ENCODE measurements around the gene TMEM131L. TPM values are rescaled to one million over a fixed set of nuclear protein-coding genes. Genes with fewer than 3 reads are reported as not detected.
A peak's percentile ranks its signal among the peaks of the same experiment; 100 is the strongest.

The TMEM131L gene
- total RNA-seq, 1 donor: 9.0 TPM

DNA sequence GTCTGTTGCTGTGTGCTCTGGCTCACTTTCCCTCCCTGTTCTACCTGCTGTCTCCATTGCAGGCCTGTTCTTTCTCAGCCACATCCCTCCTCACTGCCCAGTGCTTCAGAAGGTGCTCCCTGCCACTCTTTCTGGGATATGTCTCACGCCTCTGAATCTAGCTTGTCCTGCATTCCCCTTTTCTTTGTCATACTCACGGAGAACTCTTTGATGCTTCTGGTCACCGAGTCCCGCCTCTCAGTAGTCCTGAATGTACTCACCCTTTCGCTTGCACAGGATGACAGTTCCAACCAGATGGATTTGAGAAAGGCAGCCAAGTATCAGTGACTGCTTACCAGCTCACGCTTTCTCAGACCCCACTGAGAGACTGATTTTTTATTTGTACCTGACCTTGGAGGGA is 152.7 kb downstream of the TMEM131L start:
- Histone ChIP-seq H2AFZ (ENCODE audit: low read length) (no peak overlapping the region), H4K20me1 (ENCODE audit: insufficient read depth, low read length) (no peaks in the 10 kb centered on the region), H3K9me3 (ENCODE audit: low read depth, low read length) (no peaks in the 10 kb centered on the region), H3K27ac (ENCODE audit: low read depth, low read length) (no peak overlapping the region), H3K4me2 (ENCODE audit: insufficient read depth, low read length) (no peak overlapping the region), H3K79me2 (ENCODE audit: insufficient read depth, low read length) (no peaks in the 10 kb centered on the region), H3K36me3 (ENCODE audit: insufficient read depth, low read length) (peaks cover 14% of the 10 kb centered on the region), H3K4me1 (ENCODE audit: insufficient read depth, low read length) (no peaks in the 10 kb centered on the region), H3K4me3 (ENCODE audit: insufficient read depth, low read length) (no peak overlapping the region), H3K27me3 (ENCODE audit: insufficient read depth, low read length) (no peaks in the 10 kb centered on the region)
- TF ChIP-seq, protein P1, sequence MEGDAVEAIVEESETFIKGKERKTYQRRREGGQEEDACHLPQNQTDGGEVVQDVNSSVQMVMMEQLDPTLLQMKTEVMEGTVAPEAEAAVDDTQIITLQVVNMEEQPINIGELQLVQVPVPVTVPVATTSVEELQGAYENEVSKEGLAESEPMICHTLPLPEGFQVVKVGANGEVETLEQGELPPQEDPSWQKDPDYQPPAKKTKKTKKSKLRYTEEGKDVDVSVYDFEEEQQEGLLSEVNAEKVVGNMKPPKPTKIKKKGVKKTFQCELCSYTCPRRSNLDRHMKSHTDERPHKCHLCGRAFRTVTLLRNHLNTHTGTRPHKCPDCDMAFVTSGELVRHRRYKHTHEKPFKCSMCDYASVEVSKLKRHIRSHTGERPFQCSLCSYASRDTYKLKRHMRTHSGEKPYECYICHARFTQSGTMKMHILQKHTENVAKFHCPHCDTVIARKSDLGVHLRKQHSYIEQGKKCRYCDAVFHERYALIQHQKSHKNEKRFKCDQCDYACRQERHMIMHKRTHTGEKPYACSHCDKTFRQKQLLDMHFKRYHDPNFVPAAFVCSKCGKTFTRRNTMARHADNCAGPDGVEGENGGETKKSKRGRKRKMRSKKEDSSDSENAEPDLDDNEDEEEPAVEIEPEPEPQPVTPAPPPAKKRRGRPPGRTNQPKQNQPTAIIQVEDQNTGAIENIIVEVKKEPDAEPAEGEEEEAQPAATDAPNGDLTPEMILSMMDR (IDR thresholded peaks at IDR 0.05; ENCODE audit: extremely low read depth, low read depth, low read length): no peak
- DNase-seq (ENCODE audit: insufficient read length, low spot score, missing footprints): no peak

DNA sequence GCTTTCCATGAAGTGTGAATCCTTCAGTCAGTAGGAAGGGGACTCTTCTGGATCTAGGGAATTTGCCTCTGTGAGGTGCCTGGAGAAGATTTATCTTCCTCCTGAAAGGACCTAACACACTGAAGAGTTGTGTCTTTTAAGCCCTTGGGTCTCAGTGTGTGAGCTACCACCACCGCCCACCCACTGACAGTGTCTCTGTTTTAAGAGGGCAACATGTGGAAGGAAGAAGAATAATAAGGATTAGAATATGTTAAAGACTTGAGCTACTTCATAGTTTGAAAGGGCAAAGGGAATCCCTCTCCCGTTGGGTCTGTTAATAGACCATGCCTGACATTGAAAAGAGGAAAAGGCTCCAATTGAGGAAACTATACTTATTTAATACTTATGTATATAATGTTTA is 153.7 kb downstream of the TMEM131L start:
- H3K79me2 ChIP-seq (ENCODE audit: insufficient read depth, low read length): no peaks in the 10 kb centered on the region
- no peaks in the 10 kb centered on the region for H3K4me1 ChIP-seq (ENCODE audit: insufficient read depth, low read length)
- no peak overlapping the region for H3K4me3 ChIP-seq (ENCODE audit: insufficient read depth, low read length)
- DNase-seq (ENCODE audit: insufficient read length, low spot score, missing footprints): peak; percentile 72
- no peaks in the 10 kb centered on the region for H3K9me3 ChIP-seq (ENCODE audit: low read depth, low read length)
- H3K27ac ChIP-seq (ENCODE audit: low read depth, low read length): no peak overlapping the region
- TF ChIP-seq, protein P1 (IDR thresholded peaks at IDR 0.05; ENCODE audit: extremely low read depth, low read depth, low read length): no peak
- H3K36me3 ChIP-seq (ENCODE audit: insufficient read depth, low read length): peaks cover 14% of the 10 kb centered on the region
- H4K20me1 ChIP-seq (ENCODE audit: insufficient read depth, low read length): no peaks in the 10 kb centered on the region
- H2AFZ ChIP-seq (ENCODE audit: low read length): no peak overlapping the region
- no peak overlapping the region for H3K4me2 ChIP-seq (ENCODE audit: insufficient read depth, low read length)
- H3K27me3 ChIP-seq (ENCODE audit: insufficient read depth, low read length): no peaks in the 10 kb centered on the region

DNA sequence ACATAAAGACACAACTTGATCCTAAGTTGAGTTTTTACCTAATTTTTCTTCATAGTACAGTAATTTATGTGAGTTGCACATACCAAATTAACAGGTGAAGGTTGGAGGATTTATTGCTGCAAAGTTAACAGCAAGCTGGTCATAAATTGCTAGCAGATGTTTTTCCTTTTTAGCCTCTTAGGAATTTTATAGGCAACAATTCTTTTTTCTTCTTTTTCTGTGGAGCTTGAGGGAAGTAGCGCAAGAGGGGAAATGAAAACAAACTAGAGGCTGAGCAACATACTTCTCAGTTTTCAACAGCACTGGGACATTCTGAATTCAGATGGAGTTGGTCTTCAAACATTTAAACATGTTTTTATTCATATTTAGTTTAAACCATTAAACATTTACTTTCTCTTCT is 154.2 kb downstream of the TMEM131L start:
- Histone ChIP-seq H2AFZ (ENCODE audit: low read length) (no peak overlapping the region), H3K36me3 (ENCODE audit: insufficient read depth, low read length) (peaks cover 16% of the 10 kb centered on the region), H3K4me2 (ENCODE audit: insufficient read depth, low read length) (no peak overlapping the region), H3K4me3 (ENCODE audit: insufficient read depth, low read length) (no peak overlapping the region), H3K79me2 (ENCODE audit: insufficient read depth, low read length) (no peaks in the 10 kb centered on the region), H3K4me1 (ENCODE audit: insufficient read depth, low read length) (no peaks in the 10 kb centered on the region), H3K27me3 (ENCODE audit: insufficient read depth, low read length) (no peaks in the 10 kb centered on the region), H3K9me3 (ENCODE audit: low read depth, low read length) (no peaks in the 10 kb centered on the region), H4K20me1 (ENCODE audit: insufficient read depth, low read length) (no peaks in the 10 kb centered on the region), H3K27ac (ENCODE audit: low read depth, low read length) (no peak overlapping the region)
- DNase-seq (ENCODE audit: insufficient read length, low spot score, missing footprints): no peak
- TF ChIP-seq, protein P1 (IDR thresholded peaks at IDR 0.05; ENCODE audit: extremely low read depth, low read depth, low read length): no peak

DNA sequence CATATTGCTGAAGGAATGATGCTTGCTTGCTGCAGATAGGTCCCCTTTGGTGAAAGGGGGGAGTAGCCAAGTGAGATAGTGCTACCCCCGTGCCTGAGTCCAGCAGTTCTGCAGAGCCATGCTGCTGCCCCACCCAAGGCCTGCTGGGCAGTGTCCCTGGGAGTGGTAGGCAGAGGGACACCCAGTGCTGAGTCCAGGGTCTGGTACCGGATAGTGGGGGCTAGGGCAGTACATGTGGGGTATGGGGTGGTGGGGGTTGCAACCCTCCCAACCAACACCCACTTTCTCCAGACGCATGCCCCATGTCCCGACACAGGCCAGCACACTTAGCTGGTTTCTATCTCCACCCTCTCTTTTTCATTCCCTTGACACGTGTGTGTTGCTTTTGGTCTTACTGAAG is 155.9 kb downstream of the TMEM131L start:
- Histone ChIP-seq H4K20me1 (ENCODE audit: insufficient read depth, low read length) (no peaks in the 10 kb centered on the region), H2AFZ (ENCODE audit: low read length) (no peak overlapping the region), H3K9me3 (ENCODE audit: low read depth, low read length) (no peaks in the 10 kb centered on the region), H3K4me2 (ENCODE audit: insufficient read depth, low read length) (no peak overlapping the region), H3K27ac (ENCODE audit: low read depth, low read length) (no peak overlapping the region), H3K36me3 (ENCODE audit: insufficient read depth, low read length) (peaks cover 24% of the 10 kb centered on the region), H3K79me2 (ENCODE audit: insufficient read depth, low read length) (no peaks in the 10 kb centered on the region), H3K4me1 (ENCODE audit: insufficient read depth, low read length) (no peaks in the 10 kb centered on the region), H3K4me3 (ENCODE audit: insufficient read depth, low read length) (no peak overlapping the region), H3K27me3 (ENCODE audit: insufficient read depth, low read length) (no peaks in the 10 kb centered on the region)
- TF ChIP-seq, protein P1 (IDR thresholded peaks at IDR 0.05; ENCODE audit: extremely low read depth, low read depth, low read length): no peak
- DNase-seq (ENCODE audit: insufficient read length, low spot score, missing footprints): no peak
